A549 (cell line): ENCODE measurements around the gene CDK19.

ENCODE experiments used
- CTCF ChIP-seq: fragments of >200 bp; sonication (Bioruptor Twin); formaldehyde crosslinking; IDR thresholded peaks from 3 replicates; pipeline ENCODE4 v1.5.1; 2016
- EHMT2 ChIP-seq: fragments of 200-600 bp; sonication (generic); IDR thresholded peaks from 2 replicates; pipeline ENCODE4 v1.6.1; 2016; ENCODE audit warnings: antibody characterized with exemption, low read depth, mild to moderate bottlenecking, moderate library complexity
- KDM1A ChIP-seq: fragments of 200-600 bp; sonication (generic); IDR thresholded peaks from 2 replicates; pipeline ENCODE4 v1.6.1; 2016; ENCODE audit warnings: low read depth, mild to moderate bottlenecking
- RAD21 ChIP-seq, 2 experiments: fragments of >200 bp in 1 of 2; sonication (Bioruptor Twin) in 1 of 2; formaldehyde crosslinking in 1 of 2; IDR thresholded peaks in 1 of 2; conservative IDR thresholded peaks in 1 of 2; 2 replicates in 1 of 2; 3 replicates in 1 of 2; pipeline ENCODE4 v1.6.1; 2012 to 2018; ENCODE audit warnings: inconsistent platforms in 1 of 2

- TF ChIP-seq CTCF, result no peak
- no peak for TF ChIP-seq EHMT2
- TF ChIP-seq KDM1A, result no peak
- TF ChIP-seq RAD21 (conservative IDR thresholded peaks at IDR 0.05 in 1 of 2, IDR thresholded peaks at IDR 0.05 in 1 of 2), result no peak
Measured at GRCh38 chr6:110777636-110778035, 37.6 kb downstream of the CDK19 start.
